Activated CD8-positive, alpha-beta memory T cell treated with anti-CD3 and anti-CD28 coated beads for 4 hours (primary cell): ENCODE measurements around the gene BPIFB4.
"Not testable (repeated sequence)": the region's sequence is repeated elsewhere in the genome, so short reads cannot be mapped to it uniquely, and the experiment has no call there.

ENCODE experiments used
- DNase-seq, 2 donors: peaks; one replicate each; pipeline ENCODE4 v3.0.0-alpha.2; 2020; ENCODE audit warnings: low read depth in 2 of 2

The BPIFB4 gene

DNA sequence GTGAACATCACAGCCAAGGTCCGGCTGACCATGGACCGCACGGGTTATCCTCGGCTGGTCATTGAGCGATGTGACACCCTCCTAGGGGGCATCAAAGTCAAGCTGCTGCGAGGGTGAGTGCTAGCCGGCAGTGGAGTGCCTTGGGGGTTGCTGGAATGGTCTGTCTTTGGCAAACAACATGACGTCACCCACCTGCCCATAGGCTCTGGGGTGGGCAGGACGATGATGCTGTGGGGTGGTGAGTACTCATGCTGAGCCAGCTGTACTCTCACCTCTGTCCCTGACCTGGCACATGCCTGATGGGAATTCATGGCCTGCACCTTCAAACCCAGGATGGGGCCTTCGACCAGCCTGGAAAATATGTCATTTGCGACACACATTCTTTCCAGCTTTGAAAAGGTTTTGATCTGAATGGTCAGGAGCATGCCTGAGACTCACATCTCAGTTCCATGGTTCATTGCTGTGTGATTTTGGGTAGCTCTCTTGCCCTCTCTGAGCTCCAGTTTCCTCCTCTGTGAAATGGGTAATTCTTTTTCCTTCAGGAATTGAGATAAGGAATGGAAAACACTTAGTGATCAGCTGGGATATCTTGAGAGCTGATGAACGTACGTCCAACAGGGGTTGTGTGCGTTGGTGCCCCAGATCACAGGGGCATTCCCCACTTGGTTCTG lies 6.7 kb downstream of the BPIFB4 start:
- DNase-seq = no peak

DNA sequence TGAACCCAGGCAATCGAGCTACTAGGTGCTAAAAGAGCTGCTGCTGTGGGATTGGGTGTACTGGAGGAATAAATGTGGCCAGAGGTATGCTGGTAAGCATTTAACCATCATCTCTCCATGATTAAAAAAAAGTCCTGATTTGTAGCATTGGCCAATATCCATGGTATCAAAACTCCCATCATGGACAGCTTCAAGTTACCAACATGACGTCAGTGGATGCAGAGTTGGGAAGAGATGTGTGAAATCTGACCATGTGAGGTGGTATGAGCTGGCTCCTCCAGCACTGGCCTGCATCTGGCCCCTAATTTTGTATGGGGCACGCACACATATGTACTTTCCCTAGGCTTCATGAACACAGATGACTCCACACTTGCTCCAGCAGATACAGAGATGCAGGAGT lies 11.7 kb downstream of the BPIFB4 start:
- no peak for DNase-seq

- no peak for DNase-seq
Observed at GRCh38 chr20:33091693-33092092, 12.2 kb downstream of the BPIFB4 start.

- no peak for DNase-seq
Observed at GRCh38 chr20:33092361-33092760, 12.9 kb downstream of the BPIFB4 start.

GRCh38 chr20:33093074-33093473 lies 13.6 kb downstream of the BPIFB4 start:
- DNase-seq = no peak

- no peak for DNase-seq
Observed at GRCh38 chr20:33093582-33093981, 14.1 kb downstream of the BPIFB4 start.

- no peak for DNase-seq
Observed at GRCh38 chr20:33095249-33095648, 15.8 kb downstream of the BPIFB4 start.

DNA sequence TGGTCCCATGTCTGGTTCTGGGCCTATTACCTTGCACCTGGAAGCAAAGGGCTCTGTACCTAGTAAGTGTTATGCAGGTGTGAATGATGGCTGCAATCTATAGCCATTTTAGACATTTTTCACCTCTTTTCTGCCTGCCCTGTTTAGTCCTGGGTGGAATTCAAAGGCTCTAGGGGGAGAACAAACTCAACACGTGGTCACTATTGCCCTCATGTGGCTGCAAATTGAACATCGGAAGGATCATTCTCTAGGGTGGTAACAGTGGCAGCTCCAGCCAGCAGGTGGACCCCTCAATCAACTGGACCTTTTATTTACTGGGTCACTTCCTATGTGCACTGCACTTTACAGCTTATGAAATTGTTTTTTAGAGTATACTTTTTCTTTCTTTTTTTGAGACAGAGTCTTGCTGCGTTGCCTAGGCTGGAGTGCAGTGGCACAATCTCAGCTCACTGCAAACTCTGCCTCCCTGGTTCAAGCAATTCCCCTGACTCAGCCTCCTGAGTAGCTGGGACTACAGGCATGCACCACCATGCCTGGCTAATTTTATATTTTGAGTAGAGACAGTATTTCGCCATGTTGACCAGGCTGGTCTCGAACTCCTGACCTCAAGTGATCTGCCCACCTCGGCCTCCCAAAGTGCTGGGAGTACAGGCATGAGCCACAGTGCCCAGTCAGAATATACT lies 16.6 kb downstream of the BPIFB4 start:
- DNase-seq = not testable (repeated sequence)

DNA sequence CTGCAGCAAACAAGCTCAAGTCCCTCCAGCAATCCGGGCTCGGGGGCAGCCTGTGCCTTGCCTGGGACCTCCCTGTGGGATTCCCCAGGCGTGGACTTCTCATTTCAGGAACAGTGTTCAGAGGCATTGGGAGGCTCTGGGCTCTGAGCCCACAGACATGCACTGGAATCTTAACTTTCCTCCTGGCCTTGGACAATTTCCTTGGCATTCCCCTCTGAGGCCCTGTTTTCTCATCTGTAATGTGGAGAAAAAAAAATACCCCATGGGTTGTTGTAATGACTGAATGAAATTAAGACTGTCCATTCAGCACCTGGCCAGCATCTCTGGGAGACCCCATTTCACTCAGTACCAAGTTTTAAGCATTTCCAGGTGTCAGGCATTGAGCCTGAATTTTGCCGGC lies 17.6 kb downstream of the BPIFB4 start:
- no peak for DNase-seq

DNA sequence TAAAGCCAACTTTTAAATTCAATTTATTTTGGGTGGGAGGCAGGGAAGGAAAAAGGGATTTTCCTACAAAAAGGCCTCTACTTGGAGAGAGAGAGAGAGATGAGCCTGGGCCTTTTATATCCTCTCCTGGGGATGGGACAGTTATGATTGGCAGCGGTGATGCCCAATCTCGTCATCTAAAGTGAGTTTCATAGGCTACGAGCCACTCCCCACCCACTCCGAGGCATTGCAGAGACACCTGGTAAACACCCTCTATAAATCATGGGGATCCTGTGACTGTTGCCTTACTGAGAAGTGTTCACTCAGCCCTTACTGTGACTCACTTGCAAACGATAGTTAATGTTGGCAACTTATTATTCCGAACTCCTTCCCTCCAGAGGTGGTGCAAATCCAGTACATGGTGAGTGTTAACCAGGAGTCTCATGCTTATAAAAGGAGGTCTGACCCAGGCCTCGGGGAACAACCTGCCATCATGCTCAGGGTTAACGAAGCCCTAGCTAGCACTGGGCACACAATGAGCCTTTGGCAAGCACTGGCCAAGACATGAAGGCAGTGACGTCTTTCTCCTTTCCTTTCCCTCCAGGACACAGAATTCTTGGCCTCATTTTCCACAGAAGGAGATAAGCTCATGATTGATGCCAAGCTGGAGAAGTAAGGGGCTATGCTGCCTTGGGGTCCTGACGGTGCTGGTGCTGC lies 20.5 kb downstream of the BPIFB4 start:
- no peak for DNase-seq

DNA sequence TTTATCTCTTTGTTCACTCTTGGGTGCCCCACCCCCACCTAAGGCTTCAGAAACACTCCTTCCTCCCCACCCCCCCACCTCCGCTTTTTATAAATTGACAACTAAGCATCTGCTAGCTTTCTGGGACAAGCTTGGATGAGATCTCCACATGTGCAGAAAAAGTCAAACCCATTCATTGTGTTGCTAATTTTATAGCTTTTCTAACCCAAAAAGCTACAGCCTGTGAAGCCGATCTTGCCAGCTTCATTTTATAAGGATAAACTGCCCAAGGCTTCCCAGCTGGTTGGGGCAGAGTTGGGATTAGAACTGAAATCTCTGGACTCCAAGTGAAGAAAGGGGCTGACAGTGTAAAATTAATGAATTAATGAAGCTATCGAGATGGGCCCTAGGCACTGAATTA lies 24.1 kb downstream of the BPIFB4 start:
- DNase-seq = no peak

DNA sequence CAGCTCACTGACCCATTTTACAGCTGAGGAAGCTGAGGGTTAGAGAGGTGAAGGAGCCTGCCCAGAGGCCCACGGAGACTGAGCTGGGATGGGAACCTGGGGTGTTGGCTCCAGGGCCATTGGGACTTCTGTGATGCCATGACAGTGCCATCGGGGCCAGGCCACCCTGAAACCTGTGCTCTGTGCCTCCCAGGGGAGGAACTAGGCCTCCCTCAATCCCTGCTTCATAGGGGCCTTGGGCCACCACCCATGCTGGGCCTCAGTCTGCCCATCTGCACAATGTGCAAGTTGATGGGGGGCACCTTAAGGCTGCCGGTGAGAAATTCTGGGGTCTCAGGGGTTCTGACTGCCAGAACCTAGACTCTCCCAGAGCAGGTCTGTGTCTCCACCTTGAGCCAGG lies 24.9 kb downstream of the BPIFB4 start:
- no peak for DNase-seq

DNA sequence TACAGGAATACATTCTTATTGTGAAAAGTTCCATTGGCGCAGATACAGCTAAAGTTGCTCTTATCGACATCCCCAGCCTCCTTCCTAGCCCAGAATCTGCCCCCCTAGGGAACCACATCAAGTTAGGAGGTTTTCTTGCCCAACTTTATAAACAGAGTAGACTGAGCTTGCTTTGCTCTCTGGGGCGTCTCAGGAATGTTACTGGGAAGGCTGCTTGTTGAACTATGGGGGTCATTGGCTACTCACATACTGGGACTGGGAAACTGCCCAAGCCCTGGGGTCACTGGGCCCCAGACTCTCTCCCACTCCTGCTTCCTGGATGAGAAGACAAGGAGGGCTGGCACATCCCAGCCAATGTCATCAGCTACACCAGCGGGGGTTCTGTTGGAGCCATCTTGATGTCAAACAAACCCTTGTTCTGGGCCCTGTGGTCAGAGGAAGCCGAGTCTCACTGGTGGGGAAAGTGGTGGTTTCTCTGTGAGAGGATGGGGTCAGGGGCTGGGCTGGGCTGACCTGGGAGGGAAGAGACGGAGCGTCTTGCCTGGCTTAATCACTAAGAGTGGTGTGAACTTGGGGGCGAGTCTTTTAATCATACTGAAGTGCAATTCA lies 26.0 kb downstream of the BPIFB4 start:
- DNase-seq = no peak

DNA sequence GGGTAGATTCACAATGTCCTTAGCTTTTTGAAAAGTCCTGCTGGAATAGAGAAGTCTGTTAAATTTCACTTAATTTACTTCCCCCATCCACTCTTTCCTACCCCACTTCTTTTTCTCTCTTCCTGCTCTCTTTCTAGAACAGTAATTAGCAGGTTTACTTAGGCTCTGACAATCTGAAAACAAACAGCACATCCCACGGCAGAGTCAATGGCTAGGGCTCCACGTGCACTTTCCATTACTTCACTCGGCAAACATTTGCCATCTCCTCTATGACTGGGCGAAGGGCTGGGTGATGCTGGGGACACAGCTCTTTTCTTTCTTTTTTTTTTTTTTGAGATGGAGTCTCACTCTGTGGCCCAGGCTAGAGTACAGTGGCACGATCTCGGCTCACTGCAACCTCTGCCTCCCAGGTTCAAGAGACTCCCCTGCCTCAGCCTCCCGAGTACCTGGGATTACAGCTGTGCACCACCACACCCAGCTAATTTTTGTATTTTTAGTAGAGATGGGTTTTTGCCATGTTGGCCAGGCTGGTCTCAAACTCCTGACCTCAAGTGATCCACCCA lies 26.7 kb downstream of the BPIFB4 start:
- DNase-seq = not testable (repeated sequence)

GRCh38 chr20:33108661-33109060 lies 29.2 kb downstream of the BPIFB4 start:
- no peak for DNase-seq

DNA sequence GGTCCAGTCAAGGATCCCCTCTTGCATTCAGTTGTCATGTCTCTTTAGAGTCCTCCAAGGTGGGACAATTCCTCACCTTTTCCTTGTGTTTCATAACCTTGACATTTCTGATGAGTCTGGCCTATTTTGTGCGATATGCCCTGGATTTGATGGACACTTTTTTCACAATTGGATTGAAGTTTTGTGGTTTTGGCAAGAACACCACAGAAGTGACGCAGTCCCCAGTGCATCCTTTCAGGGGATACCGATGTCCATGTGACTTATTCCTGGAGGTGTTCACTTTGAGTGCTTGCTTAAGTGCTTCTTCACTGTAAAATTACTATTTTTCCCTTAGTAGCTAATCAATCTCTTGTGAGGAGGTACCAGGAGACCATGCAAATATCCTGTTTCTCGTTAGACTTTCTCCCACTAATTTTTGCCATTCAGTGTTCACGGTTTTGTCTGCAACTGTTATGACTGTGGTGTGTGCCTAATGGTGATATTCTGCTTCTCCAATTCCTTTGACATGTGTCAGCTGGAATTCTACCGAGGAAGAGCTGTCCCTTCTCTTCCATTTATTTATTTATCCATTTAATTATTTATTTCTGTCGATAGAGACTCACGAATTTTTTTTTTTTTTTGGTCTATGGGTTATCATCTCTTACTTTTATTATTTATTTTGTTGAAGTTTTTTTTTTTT lies 30.8 kb downstream of the BPIFB4 start:
- DNase-seq = no peak

GRCh38 chr20:33111306-33111705 lies 31.9 kb downstream of the BPIFB4 start:
- DNase-seq = no peak

- DNase-seq = no peak
Observed at GRCh38 chr20:33112547-33113386, 33.3 kb downstream of the BPIFB4 start.

DNA sequence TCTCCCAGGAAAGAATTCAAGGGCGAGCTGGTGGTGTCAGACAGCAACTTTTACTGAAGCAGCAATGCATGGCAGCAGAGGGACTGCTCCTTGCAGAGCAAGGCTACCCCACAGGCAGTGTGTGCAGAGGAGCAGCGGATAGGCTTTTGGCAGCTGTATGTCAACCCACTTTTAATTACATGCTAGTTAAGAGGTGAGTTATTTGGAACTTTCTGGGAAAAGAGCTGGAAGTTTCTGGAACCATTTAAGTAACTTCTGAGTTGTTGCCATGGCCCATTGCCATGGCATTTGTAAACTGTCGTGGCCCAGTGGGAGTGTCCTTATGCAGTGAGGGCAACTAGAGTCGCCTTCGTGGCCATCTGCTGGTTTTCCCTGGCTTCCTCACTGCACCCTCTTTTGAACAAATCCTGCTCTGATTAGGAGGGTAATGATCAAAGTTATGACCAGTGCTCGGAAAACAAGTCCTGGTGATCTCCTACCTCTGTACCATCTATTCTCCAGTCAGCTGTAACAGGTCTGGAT lies 34.0 kb downstream of the BPIFB4 start:
- no peak for DNase-seq

- DNase-seq = not testable (repeated sequence)
Observed at GRCh38 chr20:33115501-33115900, 36.1 kb downstream of the BPIFB4 start.
